HG02798 (cell line): ENCODE data around the gene MGA.

Source experiments
- ATAC-seq: cut with Tn5 transposase; IDR thresholded peaks from one replicate; pipeline ENCODE4 v1.9.1; 2021; ENCODE audit warnings: mild to moderate bottlenecking; ENCODE audit not compliant: unreplicated experiment, poor library complexity

MGA gene

GRCh38 chr15:41660235-41661077 lies at the start of gene MGA:
MGA (plus strand) TSS chr15:41660405.
- ATAC-seq, result peak; percentile 81

- no peak for ATAC-seq
These were observed 39.5 kb upstream of the MGA start for GRCh38 chr15:41620536-41621199.

DNA sequence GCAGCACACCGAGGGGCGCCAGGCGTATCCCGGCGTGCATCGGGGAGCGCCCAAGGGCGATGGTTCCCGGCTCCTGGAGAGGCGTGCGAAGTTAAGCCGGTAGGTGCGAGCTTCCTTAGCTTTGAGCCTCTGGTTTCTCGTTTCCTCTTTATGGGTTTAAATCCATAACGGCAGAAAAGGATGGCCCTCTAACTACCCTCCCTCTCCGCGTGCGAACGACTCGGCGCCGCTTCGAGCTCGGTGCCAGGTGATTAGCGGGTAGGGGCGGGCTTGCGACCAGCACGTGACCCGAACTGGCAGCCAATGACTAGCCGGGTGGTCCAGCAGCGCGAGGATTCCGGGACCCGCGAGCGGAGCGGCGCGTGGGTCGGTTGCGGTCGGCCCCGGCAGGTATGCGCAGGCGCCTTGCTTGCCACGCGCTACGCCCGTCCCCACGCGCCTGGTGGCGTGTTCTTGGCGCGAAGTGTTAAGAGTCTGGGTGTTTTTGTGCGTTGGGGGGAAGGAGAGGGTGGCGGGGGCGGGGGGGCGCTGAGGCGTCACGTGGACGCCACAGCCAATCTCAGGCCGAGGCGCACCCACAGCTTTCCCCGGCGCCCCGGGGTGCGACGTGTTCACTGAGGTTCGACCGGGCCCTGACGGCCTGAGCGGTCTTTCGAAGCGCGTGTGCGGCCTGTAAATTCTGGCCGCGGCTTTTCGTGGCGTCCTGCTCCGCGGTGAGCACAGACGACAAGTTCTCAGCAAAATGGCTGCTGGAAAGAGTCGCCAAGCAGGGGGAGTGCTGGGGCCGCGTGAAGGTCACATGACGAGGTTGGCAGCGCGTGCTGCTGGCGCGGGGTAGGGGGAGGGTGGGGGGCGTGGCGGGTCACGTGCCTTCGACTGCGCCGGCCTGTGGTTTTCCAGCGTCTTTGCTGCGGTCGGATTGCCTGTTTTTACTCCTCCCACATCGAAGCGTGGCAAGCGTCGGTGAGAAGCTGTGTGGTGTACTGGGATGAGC lies 38.7 kb upstream of the MGA start:
- ATAC-seq, result peak; percentile 87

- no peak for ATAC-seq
These were observed 37.3 kb upstream of the MGA start for GRCh38 chr15:41622901-41623300.

DNA sequence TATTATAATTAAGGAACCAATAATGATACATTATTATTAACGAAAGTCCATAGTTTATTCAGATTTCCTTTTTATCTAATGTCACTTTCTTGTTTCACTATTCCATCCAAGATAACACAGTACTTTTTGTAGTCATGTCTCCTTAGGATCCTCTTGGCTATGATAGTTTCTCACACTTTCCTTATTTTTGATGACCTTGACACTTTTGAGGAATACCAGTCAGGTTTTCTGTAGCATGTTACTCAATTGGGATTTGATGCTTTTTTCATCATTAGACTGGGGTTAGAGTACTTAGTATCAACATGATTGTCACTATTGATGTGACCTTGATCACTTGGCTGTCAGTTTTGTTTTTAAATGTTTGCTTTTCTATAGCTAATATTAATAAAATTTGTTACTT lies 33.0 kb upstream of the MGA start:
- no peak for ATAC-seq

- no peak for ATAC-seq
These were observed 30.7 kb upstream of the MGA start for GRCh38 chr15:41629463-41629862.

DNA sequence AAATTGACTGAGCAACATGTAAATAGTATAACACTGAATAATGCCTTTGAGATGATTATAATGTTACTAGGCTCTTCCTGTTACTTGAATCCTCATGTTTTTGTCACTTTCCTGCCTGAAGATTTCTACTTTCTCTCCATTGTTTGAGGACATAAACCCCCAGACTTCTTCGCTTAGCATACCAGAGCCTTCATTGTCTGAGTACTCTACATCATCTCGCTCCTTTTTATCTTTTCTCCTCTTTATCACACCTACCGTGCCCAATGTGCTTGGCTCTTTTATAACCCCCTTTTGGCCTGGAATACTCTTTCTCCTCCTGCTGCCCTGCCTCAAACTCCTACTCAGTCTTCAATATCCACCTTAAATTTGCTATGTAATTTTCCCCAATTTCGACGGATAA lies 30.3 kb upstream of the MGA start:
- ATAC-seq, result no peak

GRCh38 chr15:41630616-41631217 lies 29.5 kb upstream of the MGA start:
- ATAC-seq, result no peak

DNA sequence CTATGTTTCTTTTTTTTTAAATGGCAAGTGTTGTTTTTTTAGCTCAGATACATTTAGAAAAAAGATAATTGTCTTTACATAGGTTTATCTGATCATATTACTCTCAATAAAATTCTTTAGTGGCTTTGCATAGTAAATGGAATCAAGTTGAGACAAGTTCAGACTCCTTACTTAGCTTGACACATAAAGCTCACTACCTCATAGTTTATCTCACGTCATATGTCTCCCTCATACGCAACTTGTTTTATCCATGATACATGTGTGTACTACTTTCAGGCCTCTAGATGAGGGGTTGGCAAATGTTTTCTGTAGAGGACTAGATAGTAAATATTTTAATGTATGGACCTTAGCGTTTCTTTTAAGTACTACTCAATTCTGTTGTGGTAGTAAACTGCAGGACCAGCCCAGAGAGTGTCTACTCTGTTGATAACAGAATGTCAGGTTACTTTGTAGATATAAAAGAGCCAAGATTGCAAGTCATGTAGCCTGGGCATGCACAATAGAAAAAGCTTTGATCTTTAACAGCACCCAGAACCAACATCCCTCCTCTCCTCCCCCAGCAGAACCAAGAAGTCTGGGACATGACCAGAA lies 28.2 kb upstream of the MGA start:
- no peak for ATAC-seq

GRCh38 chr15:41633609-41634008 lies 26.6 kb upstream of the MGA start:
- no peak for ATAC-seq

DNA sequence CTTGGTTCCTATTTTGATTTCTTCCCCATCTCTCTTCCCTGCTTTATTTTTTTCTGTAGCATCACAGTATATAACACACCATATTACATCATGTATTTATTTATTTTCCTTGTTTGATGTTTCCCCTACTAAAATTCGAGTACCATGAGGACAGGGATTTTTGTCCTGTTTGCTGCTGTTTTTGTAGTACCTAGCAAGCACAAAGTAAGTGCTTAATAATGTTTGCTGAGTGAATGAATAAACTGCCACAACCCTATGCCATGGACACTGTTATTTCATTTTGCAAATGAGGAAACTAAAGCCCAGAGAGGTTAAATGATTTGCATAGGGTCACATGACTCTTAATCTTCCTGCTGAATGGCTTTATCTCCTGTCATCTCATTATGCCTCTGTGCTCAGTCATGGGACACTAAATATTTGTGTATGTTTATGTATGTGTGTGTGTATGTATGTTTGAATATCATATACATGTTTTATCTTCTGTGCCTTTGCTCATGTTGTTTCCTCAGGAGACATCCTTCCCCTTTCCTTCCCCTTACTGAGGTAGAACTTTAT lies 26.1 kb upstream of the MGA start:
- ATAC-seq, result no peak

DNA sequence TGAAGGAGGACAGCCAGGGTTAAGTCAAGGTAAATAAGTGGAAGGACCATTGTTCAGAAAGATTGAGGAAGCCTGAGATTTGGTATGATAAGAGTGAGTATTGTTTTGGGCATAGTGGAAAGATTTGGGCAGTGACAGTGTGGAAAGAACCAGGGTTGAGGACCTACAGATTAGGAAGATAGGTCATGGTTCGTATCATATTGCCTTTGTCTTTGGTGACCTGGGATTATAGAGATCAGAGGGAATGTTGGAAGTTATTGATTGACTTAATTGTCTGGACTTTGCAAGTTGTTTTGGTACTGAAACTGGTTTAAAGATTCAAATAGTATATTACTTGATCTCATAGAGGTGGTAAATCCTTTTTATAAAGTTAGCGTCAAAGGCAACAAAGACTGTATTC lies 23.1 kb upstream of the MGA start:
- no peak for ATAC-seq

- no peak for ATAC-seq
These were observed 19.2 kb upstream of the MGA start for GRCh38 chr15:41640985-41641384.

GRCh38 chr15:41647262-41647661 lies 12.9 kb upstream of the MGA start:
- ATAC-seq, result no peak

DNA sequence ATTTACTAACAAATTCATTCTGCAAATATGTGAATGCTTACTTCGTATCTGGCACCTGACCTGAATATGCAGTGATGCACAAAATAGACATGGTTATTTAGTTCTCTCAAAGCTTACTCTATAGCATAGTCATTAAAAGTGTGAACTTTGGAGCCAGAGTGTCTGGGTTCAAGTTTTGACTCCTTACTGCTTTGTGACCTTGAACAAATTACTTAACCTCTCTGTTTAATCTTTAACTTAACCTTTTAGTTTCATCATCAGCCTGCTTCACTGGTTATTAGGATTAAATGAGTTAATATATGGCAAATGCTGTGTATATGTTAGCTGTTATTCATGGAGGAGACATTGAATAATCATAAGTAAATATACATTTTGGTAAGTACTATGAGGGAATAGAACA lies 12.1 kb upstream of the MGA start:
- ATAC-seq, result no peak

DNA sequence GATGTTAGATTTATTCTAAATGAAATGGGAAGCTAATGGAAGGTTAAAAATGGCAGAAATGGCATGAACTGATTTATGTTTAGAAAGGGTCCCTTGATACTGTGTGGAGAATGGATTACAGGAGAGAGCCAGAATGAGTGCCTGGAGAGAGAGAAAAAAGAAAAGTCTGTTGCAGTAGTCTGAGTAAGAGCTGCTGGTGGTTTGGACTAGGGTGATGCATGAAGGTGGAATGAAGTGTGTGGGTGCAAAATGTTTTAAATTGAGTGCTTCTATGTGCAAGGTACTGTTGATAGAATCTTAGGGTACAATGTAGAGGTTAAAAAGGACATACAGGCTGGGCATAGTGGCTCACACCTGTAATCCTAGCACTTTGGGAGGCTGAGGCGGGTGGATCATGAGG lies 11.4 kb upstream of the MGA start:
- no peak for ATAC-seq

- no peak for ATAC-seq
These were observed 9.4 kb upstream of the MGA start for GRCh38 chr15:41650806-41651205.

GRCh38 chr15:41651373-41651772 lies 8.8 kb upstream of the MGA start:
- no peak for ATAC-seq

DNA sequence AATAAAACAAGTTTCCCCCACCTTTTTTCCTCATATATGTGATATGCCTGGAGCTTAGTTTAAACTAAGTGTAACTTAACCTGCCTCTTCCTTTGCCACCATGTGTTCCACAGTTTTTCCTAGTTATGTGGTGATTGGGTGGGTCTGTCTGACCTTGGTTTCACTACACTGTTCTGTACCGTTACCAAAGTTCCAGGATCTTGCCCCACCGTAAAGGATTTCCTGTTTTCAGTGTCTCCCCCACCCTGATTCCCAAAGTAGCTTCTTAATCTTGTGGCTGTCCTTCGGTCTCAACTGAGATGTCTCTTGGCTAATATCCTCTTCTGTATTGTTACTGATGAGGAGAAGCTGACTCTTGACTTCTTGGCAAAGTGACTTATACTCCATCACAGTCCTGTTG lies 6.4 kb upstream of the MGA start:
- ATAC-seq, result no peak

DNA sequence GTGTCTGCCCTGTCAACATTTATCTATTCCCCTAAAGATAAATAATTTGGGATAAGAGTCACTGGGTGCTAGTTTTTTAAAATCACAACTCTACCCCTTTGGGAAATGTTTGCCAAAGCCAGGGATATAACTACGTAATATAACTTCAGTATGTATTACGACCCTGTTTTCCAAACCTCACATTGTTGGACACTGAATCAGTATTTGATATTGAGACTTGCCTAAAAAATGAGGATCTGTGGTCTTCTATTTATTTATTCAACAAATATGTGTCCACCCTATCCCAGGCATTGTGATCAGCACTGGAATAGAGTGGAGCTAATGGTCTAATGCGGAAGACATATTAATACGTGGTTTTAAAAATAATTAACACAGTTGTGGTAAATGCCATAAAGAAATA lies 4.5 kb upstream of the MGA start:
- no peak for ATAC-seq
